HK-2 (cell line): ENCODE data around the gene GSTP1.
A peak's percentile ranks its signal among the peaks of the same experiment; 100 is the strongest.
"Not testable (repeated sequence)": the region's sequence is repeated elsewhere in the genome, so short reads cannot be mapped to it uniquely, and the experiment has no call there.

Source experiments
- DNase-seq: peaks from one replicate; pipeline ENCODE4 v3.0.0-alpha.2; 2018; ENCODE audit not compliant: unreplicated experiment

Gene GSTP1

DNA sequence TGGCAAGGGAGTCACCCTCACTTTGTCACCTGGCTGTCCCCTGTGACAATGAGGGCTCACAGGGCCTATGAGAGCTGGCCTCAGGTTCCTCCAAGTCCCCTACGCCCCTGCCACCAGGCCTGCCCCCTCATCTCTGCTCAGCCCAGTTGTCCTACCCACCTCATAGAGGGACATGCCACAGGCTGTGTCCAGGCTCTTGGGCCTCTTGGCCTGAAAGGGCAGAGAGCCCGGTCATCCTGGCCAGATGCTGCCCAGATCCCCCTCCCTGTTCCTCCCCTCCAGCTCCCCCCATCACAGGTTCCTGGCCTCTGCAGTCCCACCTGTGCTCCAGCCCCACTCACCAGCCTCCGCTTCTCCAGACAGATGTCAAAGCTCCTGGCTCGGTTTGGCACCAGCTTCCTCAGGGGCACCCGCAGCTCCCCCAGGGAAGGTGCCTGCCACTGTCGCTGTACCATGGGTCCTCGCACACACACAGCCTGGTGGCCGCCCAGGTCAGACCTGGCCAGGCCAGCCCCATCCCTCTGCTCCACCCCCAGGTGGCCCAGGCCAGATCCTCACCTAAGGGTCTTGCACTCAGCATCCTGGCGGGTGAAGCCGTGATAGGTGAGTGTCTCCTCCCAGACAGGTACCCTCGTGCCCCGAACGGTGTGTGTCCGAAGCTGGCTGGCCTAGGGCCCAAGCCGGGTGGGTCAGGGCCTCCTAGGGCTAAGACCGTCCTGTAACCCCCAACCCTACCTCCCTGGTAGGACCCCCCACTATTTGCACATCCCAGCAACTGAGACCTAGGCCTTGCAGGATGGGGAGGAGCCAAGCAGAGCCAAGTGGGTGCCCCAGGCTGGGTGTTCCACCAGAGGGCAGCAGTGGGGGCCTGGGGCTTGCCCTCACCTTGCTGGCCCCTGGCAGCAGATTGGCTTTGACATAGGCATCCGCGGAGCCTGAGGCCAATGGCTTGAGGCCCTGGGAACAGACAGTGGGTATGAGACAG is 31.4 kb downstream of the GSTP1 start:
- peak; percentile 41 for DNase-seq

DNA sequence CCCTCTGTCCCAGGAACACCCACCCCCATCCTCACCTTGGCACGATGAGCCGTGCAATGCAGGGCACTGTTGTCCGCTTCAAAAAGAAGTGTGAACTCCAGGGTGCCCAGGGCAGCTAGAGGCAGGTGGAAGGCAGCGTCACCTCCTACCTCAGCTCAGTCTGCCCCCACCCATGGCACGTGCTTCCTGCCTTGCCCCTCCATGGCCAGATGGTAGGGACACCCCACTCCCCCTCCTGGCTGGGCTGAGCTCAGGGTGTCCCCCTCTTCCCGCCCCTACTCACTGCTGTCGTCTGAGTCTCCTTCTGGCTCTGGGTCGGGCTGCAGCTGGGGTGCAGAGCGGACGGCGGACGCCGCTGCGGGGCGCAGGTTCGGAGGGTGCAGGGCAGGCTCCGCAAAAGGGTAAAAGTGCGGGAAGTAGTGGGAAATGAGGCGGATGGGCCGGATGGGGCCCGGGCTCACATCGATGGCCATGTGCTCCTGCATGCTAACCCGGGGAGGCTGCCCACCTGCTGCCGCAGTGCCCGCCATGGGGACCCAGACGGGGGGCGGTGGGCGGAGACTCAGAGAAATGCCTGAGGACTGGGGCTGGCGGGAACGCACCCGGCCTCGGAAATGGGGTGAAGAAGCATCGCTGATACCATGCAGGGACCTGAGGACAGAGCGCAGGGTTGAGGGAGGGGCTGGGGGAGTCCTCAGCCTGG is 32.3 kb downstream of the GSTP1 start:
- DNase-seq: no peak

DNA sequence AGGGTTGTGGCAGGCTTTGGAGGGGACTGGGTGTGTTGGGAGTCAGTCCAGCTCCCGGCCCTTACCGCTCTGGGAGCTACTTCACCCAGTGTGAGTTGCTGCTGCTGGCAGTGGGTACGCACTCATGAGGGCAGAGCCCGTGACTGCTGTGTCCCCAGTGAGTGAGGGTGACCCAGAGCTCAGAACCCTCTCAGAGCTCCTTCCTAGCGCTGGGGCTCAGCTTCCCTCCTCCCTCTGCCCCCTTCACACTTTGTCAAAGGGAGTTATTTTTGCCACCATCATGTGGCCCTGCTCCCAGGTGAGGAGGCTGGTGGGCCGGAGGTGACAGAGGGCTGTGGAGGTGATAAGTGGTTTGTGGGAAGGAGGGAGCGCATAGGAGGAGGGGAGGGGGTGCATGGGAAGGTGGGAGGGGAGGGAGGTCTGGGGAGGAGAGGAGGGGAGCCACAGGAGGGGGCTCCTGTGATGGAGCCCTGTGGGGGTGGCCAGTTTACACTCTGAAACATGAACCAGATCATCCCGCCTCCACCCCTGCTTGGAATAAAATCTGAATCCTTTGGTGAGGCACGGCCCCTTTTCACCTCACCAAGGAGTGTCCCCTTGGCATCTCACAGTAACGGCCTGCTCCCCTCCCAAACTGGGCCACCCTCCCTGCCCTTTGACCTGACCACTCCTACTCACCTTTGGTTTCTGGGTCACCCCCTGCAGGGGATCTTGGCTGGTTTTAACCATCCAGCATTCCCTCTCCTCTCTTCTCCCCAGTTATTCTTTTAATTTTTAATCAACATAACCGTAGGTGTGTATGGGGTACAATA is 33.0 kb downstream of the GSTP1 start:
- no peak for DNase-seq

DNA sequence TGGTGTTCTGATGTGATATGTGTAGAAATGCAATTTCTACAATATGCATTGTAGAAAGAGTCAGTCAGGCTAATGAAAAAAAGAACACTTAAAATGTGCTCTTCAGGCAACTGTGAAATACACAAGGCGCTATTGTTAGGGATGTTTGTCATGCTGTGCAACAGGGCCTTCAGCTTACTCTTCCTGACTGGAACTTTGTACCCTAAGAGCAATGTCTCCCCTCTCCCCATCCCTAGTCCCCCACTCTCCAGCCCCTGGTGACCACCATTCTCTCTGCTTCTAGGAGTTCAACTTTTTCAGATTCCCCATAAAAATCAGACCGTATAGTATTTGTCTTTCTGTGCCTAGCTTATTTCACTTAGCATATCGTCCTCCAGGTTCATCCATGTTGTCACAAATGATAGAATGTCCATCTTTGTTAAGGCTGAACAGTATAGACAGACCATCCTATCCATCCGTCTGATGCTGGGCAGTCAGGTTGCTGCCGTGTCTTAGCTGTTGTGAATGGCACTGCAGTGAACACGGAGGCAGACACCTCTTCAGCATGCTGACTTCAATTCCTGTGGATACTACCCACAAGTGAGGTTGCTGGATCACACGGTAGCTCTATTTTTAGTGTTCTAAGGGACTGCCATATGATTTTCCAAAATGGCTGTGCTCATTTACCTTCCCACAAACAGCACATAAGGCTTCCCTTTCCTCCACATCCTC is 33.8 kb downstream of the GSTP1 start:
- no peak for DNase-seq

DNA sequence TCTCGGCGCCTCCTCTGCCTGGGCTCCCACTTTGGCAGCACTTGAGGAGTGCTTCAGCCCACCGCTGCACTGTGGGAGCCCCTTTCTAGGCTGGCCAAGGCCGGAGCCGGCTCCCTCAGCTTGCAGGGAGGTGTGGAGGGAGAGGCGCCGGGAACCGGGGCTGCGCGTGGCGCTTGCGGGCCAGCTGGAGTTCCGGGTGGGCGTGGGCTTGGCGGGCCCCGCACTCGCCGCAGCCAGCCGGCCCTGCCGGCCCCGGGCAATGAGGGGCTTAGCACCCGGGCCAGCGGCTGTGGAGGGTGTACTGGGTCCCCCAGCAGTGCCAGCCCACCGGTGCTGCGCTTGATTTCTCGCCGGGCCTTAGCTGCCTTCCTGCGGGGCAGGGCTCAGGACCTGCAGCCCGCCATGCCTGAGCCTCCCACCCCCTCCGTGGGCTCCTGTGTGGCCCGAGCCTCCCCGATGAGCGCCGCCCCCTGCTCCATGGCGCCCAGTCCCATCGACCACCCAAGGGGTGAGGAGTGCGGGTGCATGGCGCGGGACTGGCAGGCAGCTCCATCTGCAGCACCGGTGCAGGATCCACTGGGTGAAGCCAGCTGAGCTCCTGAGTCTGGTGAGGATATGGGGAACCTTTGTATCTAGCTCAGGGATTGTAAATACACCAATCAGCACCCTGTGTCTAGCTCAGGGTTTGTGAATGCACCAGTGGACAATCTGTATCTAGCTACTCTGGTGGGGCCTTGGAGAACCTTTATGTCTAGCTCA is 35.5 kb downstream of the GSTP1 start:
- not testable (repeated sequence) for DNase-seq

DNA sequence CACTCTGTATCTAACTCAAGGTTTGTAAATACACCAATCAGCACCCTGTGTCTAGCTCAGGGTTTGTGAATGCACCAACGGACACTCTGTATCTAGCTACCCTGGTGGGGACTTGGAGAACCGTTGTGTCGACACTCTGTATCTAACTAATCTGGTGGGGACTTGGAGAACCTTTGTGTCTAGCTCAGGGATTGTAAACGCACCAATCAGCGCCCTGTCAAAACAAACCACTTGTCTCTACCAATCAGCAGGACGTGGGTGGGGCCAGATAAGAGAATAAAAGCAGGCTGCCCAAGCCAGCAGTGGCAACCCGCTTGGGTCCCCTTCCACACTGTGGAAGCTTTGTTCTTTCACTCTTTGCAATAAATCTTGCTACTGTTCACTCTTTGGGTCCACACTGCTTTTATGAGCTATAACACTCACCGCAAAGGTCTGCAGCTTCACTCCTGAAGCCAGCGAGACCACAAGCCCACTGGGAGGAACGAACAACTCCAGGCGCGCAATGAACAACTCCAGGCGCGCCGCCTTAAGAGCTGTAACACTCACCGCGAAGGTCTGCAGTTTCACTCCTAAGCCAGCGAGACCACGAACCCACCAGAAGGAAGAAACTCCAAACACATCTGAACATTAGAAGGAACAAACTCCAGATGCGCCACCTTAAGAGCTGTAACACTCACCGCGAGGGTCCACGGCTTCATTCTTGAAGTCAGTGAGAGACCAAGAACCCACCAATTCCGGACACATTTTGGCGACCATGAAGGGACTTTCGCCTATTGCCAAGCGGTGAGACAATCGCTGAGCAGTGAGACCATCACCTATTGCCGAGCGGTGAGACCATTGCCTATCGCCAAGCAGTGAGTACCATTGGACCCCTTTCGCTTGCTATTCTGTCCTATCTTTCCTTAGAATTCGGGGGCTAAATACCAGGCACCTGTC is 36.3 kb downstream of the GSTP1 start:
- DNase-seq: not testable (repeated sequence)

DNA sequence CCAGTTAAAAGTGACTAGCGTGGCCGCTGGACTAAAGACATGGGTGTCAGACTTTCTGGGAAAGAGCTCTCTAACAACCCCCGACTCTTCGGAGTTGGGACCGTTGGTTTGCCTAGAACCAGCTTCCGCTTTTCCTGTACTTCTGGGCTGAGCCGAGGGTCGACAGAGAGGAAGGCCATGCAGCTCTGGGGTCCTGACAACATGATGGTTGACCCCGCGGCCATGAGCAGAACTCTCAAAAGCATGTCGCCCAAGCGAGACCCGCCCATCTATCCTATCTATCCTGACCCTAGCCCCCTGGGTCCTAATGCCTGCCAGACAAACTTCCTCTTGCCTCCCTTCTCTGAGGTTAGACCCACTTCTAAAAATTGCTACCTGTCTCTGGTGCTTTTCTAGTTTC is 37.0 kb downstream of the GSTP1 start:
- not testable (repeated sequence) for DNase-seq

DNA sequence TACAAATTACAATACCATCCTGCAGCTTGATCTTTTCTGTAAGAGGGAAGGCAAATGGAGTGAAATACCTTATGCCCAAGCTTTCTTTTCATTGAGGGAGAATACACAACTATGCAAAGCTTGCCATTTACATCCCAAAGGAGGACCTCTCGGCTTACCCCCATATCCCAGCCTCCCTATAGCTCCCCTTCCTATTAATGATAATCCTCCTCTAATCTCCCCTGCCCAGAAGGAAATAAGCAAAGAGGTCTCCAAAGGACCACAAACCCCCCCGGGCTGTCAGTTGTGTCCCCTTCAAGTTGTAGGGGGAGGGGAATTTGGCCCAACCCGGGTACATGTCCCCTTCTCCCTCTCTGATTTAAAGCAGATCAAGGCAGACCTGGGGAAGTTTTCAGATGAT is 38.3 kb downstream of the GSTP1 start:
- not testable (repeated sequence) for DNase-seq

DNA sequence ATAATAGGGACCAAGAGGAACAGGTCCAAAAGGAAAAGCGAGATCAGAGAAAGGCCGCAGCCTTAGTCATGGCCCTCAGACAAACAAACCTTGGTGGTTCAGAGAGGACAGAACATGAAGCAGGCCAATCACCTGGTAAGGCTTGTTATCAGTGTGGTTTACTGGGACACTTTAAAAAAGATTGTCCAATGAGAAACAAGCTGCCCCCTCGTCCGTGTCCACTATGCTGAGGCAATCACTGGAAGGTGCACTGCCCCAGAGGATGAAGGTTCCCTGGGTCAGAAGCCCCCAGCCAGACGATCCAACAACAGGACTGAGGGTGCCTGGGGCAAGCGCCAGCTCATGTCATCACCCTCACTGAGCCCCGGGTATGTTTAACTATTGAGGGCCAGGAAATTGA is 39.3 kb downstream of the GSTP1 start:
- not testable (repeated sequence) for DNase-seq

DNA sequence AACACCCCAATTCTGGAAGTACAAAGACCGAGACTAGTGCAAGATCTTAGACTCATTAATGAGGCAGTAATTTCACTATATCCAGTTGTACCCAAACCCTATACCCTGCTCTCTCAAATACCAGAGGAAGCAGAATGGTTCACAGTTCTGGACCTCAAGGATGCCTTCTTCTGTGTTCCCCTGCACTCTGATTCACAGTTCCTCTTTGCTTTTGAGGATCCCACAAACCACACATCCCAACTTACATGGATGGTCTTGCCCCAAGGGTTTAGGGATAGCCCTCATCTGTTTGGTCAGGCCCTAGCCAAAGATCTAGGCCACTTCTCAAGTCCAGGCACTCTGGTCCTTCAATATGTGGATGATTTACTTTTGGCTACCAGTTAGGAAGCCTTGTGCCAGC is 40.2 kb downstream of the GSTP1 start:
- DNase-seq: not testable (repeated sequence)

DNA sequence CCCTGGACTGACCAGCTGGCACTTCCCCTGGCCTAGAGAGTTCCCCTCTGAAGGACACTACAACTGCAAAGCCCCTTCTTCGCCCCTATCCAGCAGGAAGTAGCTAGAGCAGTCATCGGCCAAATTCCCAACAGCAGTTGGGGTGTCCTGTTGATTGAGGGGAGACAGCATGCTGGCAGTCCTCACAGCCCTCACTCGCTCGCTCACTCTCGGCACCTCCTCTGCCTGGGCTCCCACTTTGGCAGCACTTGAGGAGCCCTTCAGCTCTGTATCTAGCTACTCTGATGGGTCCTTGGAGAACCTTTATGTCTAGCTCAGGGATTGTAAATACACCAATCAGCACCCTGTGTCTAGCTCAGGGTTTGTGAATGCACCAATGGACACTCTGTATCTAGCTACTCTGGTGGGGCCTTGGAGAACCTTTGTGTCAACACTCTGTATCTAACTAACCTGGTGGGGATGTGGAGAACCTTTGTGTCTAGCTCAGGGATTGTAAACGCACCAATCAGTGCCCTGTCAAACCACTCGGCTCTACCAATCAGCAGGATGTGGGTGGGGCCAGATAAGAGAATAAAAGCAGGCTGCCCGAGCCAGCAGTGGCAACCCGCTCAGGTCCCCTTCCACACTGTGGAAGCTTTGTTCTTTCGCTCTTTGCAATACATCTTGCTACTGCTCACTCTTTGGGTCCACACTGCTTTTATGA is 42.7 kb downstream of the GSTP1 start:
- not testable (repeated sequence) for DNase-seq

DNA sequence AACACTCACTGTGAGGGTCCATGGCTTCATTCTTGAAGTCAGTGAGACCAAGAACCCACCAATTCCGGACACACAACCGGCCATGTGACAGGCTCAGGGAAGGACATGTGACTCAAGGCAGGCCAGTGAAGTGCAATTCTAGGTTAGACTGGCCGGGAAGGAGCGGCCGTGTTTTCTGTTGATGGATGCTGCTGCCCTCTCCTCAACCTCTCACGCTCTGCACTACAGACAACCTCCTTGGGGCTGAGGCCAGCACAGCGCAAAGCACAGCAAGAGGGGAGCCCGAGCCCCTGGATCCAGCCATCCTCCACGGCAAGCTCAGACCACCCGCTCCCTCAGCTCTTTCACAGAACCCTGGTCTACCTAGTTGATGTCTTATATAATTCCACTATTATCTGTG is 43.4 kb downstream of the GSTP1 start:
- DNase-seq: no peak

DNA sequence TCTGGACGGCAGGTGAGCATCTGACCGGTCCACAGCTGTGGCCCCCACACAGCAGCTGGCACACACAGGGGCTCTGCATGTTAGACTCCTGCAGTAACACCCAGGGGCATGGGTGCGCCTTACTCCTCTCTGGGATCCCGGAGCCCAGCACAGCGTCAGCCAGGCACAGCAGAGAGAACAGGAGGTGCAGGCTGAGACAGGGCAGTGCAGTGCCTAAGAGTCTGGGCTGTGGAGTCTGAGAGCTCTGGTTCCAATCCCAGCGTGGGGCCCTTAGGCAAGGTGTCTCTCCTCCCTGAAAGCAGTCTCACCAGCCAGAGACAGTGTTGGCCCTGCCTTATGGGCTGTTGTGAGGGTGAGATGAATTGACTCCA is 43.8 kb downstream of the GSTP1 start:
- no peak for DNase-seq

DNA sequence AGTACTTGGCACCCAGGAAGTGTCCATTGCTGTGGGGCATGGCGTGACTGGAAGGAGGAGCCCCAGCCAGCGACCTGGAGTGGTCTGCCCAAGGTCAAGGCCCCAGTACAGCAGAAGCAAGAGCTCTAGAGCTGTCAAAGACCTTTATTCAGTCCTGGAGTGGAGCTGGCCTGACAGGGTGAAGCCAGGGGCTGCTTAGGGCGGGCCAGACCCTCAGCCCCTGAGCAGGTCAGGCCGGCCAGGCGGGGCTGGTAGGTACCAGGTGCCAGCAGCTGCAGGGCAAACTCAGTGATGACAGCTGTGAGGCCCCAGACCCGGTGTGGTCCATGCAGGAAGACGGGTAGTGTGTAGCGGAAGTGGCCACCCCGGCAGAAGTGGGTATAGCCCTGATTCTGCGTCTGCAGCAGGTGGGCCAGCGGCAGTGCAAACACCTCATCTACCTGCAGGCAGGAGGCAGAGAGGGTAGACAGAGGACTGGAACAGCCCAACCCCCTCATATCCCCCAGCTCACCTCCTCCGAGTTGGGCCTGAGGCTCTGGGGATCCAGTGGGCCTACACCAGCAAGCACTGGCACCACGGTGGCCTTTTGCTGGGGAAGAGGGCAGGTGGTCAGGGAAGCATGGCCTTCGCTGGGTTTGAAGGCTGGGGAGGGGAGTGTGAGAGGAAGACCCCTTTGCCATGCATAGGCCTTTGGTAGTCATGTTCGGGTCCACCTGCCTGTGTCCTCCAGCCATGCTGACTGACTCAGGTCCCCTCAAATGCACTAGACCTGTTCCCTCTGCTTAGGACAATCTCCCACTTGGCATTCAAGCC is 44.4 kb downstream of the GSTP1 start:
- no peak for DNase-seq

DNA sequence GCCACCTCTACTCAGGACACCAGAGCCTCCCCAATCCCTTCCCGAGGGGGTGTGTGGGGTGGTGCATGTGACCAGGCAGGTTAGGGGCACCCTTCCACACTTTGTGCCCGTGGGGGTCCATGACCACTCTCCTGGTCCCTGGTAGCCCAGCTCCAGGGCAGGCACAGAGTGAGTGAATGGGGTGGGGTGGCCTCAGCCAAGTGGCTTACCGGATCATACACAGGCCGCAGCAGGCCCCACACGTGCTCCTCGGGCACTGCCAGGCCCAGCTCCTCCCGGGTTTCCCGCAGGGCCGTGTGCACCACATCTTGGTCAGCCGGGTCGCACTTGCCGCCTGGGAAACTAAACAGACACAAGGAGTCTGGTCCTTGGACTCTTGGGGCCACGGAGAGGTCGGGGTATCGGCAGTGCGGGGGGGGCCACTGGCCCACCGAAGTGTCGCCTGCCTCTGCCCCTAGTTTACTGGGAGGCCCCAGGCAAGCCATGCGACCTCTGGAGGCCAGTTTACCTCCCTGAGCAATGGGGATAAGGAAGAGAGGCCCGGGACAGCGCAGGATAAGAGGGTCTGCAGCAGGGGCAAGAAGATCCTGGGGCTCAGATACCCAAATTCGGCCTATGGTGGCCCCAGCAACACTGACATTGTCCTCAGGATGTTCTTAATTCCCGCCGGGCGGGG is 45.2 kb downstream of the GSTP1 start:
- peak; percentile 33 for DNase-seq

DNA sequence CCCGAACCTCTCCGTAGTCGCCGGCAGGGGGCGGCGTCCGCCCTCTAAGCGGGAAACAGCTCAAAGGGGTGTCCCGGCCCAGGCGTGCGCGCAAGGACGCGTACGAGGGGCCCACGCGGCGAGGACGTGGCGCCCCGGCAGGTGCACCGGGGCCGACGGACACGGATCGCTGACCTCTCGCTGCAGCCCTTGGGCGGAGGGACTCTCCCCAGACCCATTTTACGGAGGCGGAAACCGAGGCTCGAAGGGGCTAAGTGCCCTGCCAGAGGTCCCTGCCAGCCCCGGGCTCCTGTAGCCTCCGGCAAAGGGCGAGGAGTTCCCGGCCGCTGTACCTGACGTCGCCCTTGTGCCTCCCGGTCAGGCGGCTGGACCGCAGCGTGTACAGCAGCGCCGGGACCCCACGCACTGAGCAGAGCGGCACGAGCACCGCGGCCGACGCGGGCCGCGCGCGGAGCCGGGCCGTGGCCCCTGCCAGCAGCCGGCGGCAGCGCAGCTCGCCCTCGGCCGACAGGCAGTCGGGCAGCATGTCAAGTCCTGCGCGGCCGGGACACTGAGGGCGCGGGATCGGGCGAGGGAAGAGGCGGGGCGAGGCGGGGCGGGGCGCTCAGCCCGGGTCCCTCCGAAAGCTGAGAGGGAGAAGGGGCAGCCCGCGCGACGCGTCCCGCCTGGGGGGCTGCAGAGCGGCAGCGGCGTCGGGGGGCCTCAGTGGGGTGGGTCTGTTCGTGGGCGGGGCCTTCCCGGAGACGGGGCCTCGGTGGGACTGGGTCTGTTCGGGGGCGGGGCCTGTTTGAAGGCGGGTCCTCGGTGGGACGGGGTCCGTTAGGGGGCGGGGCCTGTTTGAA is 46.0 kb downstream of the GSTP1 start, which contains the start of gene NUDT8:
Gene NUDT8, minus strand, starts transcription at position 552 of the 842 bp plus-strand sequence. Its CDS starts 26 bp downstream, at position 526.
- DNase-seq: peak; percentile 76
